GM23338 (cell line): ENCODE results near the gene TMEM221. TPM values are rescaled to one million over a fixed set of nuclear protein-coding genes. Genes with fewer than 3 reads are reported as not detected.

Experiments used
- ATAC-seq: fragments of 200-7000 bp; cut with Tn5 transposase; 3 replicates; pipeline ENCODE4 v1.9.1; 2020
- DNase-seq: peaks from one replicate; pipeline ENCODE4 v3.0.0-alpha.2; 2015; ENCODE audit warnings: low spot score
- H2AFZ ChIP-seq: fragments of 200-600 bp; sonication (generic); 2 replicates; pipeline ENCODE4 v1.8.0; 2016; ENCODE audit warnings: antibody characterized with exemption, mild to moderate bottlenecking, moderate library complexity
- H3F3A ChIP-seq: fragments of 200-600 bp; sonication (generic); replicated peaks from 2 replicates; pipeline ENCODE4 v1.8.0; 2017; ENCODE audit warnings: antibody characterized with exemption, mixed run types, low read depth
- H3K27ac ChIP-seq: fragments of 200-600 bp; sonication (generic); 2 replicates; pipeline ENCODE4 v1.6.1; 2016; ENCODE audit warnings: low read depth
- H3K27me3 ChIP-seq: fragments of 200-600 bp; sonication (generic); 2 replicates; pipeline ENCODE4 v1.8.0; 2016; ENCODE audit warnings: mild to moderate bottlenecking, mixed run types, moderate library complexity; ENCODE audit not compliant: insufficient read depth
- H3K36me3 ChIP-seq: fragments of 200-600 bp; sonication (generic); 2 replicates; pipeline ENCODE4 v1.8.0; 2016; ENCODE audit warnings: mild to moderate bottlenecking; ENCODE audit not compliant: insufficient read depth
- H3K4me1 ChIP-seq: fragments of 200-600 bp; sonication (generic); 2 replicates; pipeline ENCODE4 v1.8.0; 2016; ENCODE audit warnings: mild to moderate bottlenecking, moderate library complexity; ENCODE audit not compliant: insufficient read depth
- H3K4me2 ChIP-seq: fragments of 200-600 bp; sonication (generic); 2 replicates; pipeline ENCODE4 v1.7.1; 2017; ENCODE audit warnings: mixed run types
- H3K4me3 ChIP-seq: fragments of 200-600 bp; sonication (generic); 2 replicates; pipeline ENCODE4 v1.6.1; 2016; ENCODE audit warnings: mixed run types
- H3K79me2 ChIP-seq: fragments of 200-600 bp; sonication (generic); replicated peaks from 2 replicates; pipeline ENCODE4 v1.8.0; 2017; ENCODE audit warnings: mild to moderate bottlenecking; ENCODE audit not compliant: insufficient read depth
- H3K9me2 ChIP-seq: fragments of 200-600 bp; sonication (generic); 2 replicates; pipeline ENCODE4 v1.8.0; 2017; ENCODE audit not compliant: insufficient read depth
- H4K20me1 ChIP-seq: fragments of 200-600 bp; sonication (generic); replicated peaks from 2 replicates; pipeline ENCODE4 v1.8.0; 2017; ENCODE audit warnings: mild to moderate bottlenecking; ENCODE audit not compliant: insufficient read depth
- H3K27ac Mint-ChIP-seq: 2 replicates; pipeline ENCODE4 v1.8.0; 2020; ENCODE audit warnings: inconsistent platforms, mild to moderate bottlenecking, moderate library complexity, mixed read lengths
- H3K27me3 Mint-ChIP-seq: 3 replicates; pipeline ENCODE4 v1.8.0; 2022; ENCODE audit warnings: low read depth, mild to moderate bottlenecking, moderate library complexity, mixed read lengths, inconsistent platforms; ENCODE audit not compliant: insufficient read depth, poor library complexity
- H3K36me3 Mint-ChIP-seq: 3 replicates; pipeline ENCODE4 v1.8.0; 2021; ENCODE audit warnings: low read depth, mild to moderate bottlenecking, inconsistent platforms, moderate library complexity, mixed read lengths
- H3K4me1 Mint-ChIP-seq: 3 replicates; pipeline ENCODE4 v1.8.0; 2020; ENCODE audit warnings: mild to moderate bottlenecking, inconsistent platforms, mixed read lengths
- H3K4me3 Mint-ChIP-seq: 3 replicates; pipeline ENCODE4 v1.8.0; 2021; ENCODE audit warnings: moderate library complexity, mild to moderate bottlenecking, inconsistent platforms, mixed read lengths
- H3K9me3 Mint-ChIP-seq: 3 replicates; pipeline ENCODE4 v1.8.0; 2020; ENCODE audit warnings: moderate library complexity, mild to moderate bottlenecking, inconsistent platforms, mixed read lengths
- CREB1 ChIP-seq: fragments of 250-450 bp; sonication (Bioruptor Pico); IDR thresholded peaks from 2 replicates; pipeline ENCODE4 v1.5.0; 2020; ENCODE audit warnings: low read depth, mild to moderate bottlenecking, moderate library complexity
- CTCF ChIP-seq, 2 experiments: fragments of 200-600 bp in 1 of 2; sonication (generic) in 1 of 2; conservative IDR thresholded peaks; 2 replicates each; pipeline versions ENCODE4 v1.5.1 to v1.6.1; 2016 to 2017; ENCODE audit warnings: antibody characterized with exemption in 2 of 2, low read depth in 2 of 2, mild to moderate bottlenecking in 2 of 2, moderate library complexity in 1 of 2
- EZH2 ChIP-seq: fragments of 200-600 bp; sonication (generic); IDR thresholded peaks from one replicate; pipeline ENCODE4 v1.8.0; 2017; ENCODE audit warnings: antibody characterized with exemption, mild to moderate bottlenecking, low read depth; ENCODE audit not compliant: unreplicated experiment
- EZH2phosphoT487 ChIP-seq: fragments of 200-600 bp; sonication (generic); IDR thresholded peaks from one replicate; pipeline ENCODE4 v1.8.1; 2018; ENCODE audit warnings: antibody characterized with exemption; ENCODE audit not compliant: unreplicated experiment
- JUNB ChIP-seq: IDR thresholded peaks from one replicate; pipeline ENCODE4 v1.6.1; 2016; ENCODE audit warnings: antibody characterized with exemption; ENCODE audit not compliant: unreplicated experiment
- NANOG ChIP-seq: IDR thresholded peaks from 2 replicates; pipeline ENCODE4 v1.6.1; 2016; ENCODE audit warnings: antibody characterized with exemption, borderline replicate concordance
- POLR2AphosphoS5 ChIP-seq: IDR thresholded peaks from 2 replicates; pipeline ENCODE4 v1.6.1; 2016; ENCODE audit warnings: antibody characterized with exemption, low read depth
- REST ChIP-seq: IDR thresholded peaks from one replicate; pipeline ENCODE4 v1.6.1; 2018; ENCODE audit warnings: antibody characterized with exemption; ENCODE audit not compliant: unreplicated experiment
- ZNF114 ChIP-seq: fragments of 250-450 bp; sonication (Bioruptor Pico); IDR thresholded peaks from 2 replicates; pipeline ENCODE4 v1.5.0; 2020; ENCODE audit warnings: mild to moderate bottlenecking, moderate library complexity
- ZNF462 ChIP-seq: fragments of 250-450 bp; sonication (Bioruptor Pico); IDR thresholded peaks from 2 replicates; pipeline ENCODE4 v1.5.0; 2020; ENCODE audit warnings: mild to moderate bottlenecking, moderate library complexity
- polyA plus RNA-seq: library from polyadenylated mRNA; unstranded; fragments of >200 nt; fragmentation: Nextera tagmentation; extraction: Ambion mirVana; gene quantifications from 2 replicates; pipeline ENCODE4 v1.2.1, GENCODE V29; 2016
- total RNA-seq: library from RNA; depleted of rRNA; stranded (reverse); fragments of >200 nt; shearing (Covaris generic); gene quantifications from 2 replicates; pipeline ENCODE4 v1.2.3, GENCODE V29; 2014

TMEM221 gene
- total and polyA plus RNA-seq, 2 experiments from 2014 or later: 0.40 to 0.90 TPM

- no peak for ATAC-seq
- H3K27ac Mint-ChIP-seq: no peak overlapping the region
- peaks cover 28% of the 10 kb centered on the region for H3K4me1 Mint-ChIP-seq
- H3K27me3 Mint-ChIP-seq: peaks cover 4% of the 10 kb centered on the region
- Histone ChIP-seq H3K9me2 (no peaks in the 10 kb centered on the region), H3K4me2 (no peak overlapping the region), H3K4me1 (peaks cover 20% of the 10 kb centered on the region), H3K36me3 (no peaks in the 10 kb centered on the region), H3K79me2 (no peaks in the 10 kb centered on the region), H3K27me3 (no peaks in the 10 kb centered on the region), H3F3A (0 out of 2 replicates have a peak, but pooled peaks cover 7% of the 10 kb centered on the region), H4K20me1 (no peaks in the 10 kb centered on the region), H3K4me3 (no peak overlapping the region), H3K27ac (no peak overlapping the region), H2AFZ (no peak overlapping the region)
- peak overlapping the region; percentile 24; the same call in 1 of the 3 replicates for H3K4me3 Mint-ChIP-seq
- DNase-seq: no peak
- peaks cover 4% of the 10 kb centered on the region; the same call in 2 of the 3 replicates for H3K36me3 Mint-ChIP-seq
- no peaks in the 10 kb centered on the region for H3K9me3 Mint-ChIP-seq
- TF ChIP-seq JUNB (no peak), NANOG (no peak), POLR2AphosphoS5 (no peak), CREB1 (no peak), EZH2 (no peak), CTCF (conservative IDR thresholded peaks at IDR 0.05; ENCODE audit: low read depth in 2 of 2) (no peak), ZNF114 (no peak)
Observed at GRCh38 chr19:17406887-17407196, 41.6 kb downstream of the TMEM221 start.

GRCh38 chr19:17406046-17406886, 42.2 kb downstream of the TMEM221 start:
- Mint-ChIP-seq H3K4me1 (peaks cover 28% of the 10 kb centered on the region), H3K4me3 (peak overlapping the region; percentile 30; the same call in 1 of the 3 replicates), H3K36me3 (peaks cover 9% of the 10 kb centered on the region; the same call in 2 of the 3 replicates), H3K27ac (no peak overlapping the region), H3K9me3 (no peaks in the 10 kb centered on the region), H3K27me3 (peaks cover 9% of the 10 kb centered on the region)
- Histone ChIP-seq H3K27me3 (no peaks in the 10 kb centered on the region), H3K27ac (peak overlapping the region; percentile 74; the same call in 1 of the 2 replicates), H3K36me3 (no peaks in the 10 kb centered on the region), H3F3A (0 out of 2 replicates have a peak, but pooled peaks cover 7% of the 10 kb centered on the region), H3K79me2 (no peaks in the 10 kb centered on the region), H3K4me3 (no peak overlapping the region), H4K20me1 (no peaks in the 10 kb centered on the region), H3K9me2 (no peaks in the 10 kb centered on the region), H3K4me2 (peak overlapping the region; percentile 48; the same call in 1 of the 2 replicates), H2AFZ (no peak overlapping the region), H3K4me1 (peaks cover 17% of the 10 kb centered on the region)
- DNase-seq (no peak), ATAC-seq (no peak)
- TF ChIP-seq EZH2phosphoT487: no peak
- no peak for TF ChIP-seq ZNF462 (CRISPR knock-in tag)
- no peak for TF ChIP-seq REST
- TF ChIP-seq ZNF114: no peak
